ENCODE results near the gene COPS7A. TPM values are rescaled to one million over a fixed set of nuclear protein-coding genes. Genes with fewer than 3 reads are reported as not detected.

The COPS7A gene
- total and polyA plus RNA-seq, 9 of the 15 experiments (the other 6 are each of a cell fraction or from before 2014, with no cell fraction given), result 12.7 to 36.0 (median 24.3) TPM

- TF ChIP-seq RREB1 (CRISPR knock-in tag; IDR thresholded peaks at IDR 0.05) (no peak; the same call in 1 of the 2 replicates), CREB3L1 (IDR thresholded peaks at IDR 0.05; ENCODE audit: borderline replicate concordance, low read depth) (peak; percentile 44; the same call in 1 of the 2 replicates), POLR2H (tag; IDR thresholded peaks at IDR 0.05; ENCODE audit: low read depth) (peak; percentile 75), RNF219 (CRISPR knock-in tag; IDR thresholded peaks at IDR 0.05) (no peak), SMAD4 (CRISPR knock-in tag; conservative IDR thresholded peaks at IDR 0.05) (no peak), ZNF589 (CRISPR knock-in tag; IDR thresholded peaks at IDR 0.05; ENCODE audit: low read depth) (no peak), ZNF512 (tag; IDR thresholded peaks at IDR 0.05) (no peak)
- TF ChIP-seq, protein P1, sequence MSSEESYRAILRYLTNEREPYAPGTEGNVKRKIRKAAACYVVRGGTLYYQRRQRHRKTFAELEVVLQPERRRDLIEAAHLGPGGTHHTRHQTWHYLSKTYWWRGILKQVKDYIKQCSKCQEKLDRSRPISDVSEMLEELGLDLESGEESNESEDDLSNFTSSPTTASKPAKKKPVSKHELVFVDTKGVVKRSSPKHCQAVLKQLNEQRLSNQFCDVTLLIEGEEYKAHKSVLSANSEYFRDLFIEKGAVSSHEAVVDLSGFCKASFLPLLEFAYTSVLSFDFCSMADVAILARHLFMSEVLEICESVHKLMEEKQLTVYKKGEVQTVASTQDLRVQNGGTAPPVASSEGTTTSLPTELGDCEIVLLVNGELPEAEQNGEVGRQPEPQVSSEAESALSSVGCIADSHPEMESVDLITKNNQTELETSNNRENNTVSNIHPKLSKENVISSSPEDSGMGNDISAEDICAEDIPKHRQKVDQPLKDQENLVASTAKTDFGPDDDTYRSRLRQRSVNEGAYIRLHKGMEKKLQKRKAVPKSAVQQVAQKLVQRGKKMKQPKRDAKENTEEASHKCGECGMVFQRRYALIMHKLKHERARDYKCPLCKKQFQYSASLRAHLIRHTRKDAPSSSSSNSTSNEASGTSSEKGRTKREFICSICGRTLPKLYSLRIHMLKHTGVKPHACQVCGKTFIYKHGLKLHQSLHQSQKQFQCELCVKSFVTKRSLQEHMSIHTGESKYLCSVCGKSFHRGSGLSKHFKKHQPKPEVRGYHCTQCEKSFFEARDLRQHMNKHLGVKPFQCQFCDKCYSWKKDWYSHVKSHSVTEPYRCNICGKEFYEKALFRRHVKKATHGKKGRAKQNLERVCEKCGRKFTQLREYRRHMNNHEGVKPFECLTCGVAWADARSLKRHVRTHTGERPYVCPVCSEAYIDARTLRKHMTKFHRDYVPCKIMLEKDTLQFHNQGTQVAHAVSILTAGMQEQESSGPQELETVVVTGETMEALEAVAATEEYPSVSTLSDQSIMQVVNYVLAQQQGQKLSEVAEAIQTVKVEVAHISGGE (CRISPR knock-in tag; IDR thresholded peaks at IDR 0.05), result peak; percentile 26 to 83 (median 73); a peak in 4 of 6 replicates
Measured at GRCh38 chr12:6752921-6753771, 29.3 kb downstream of the COPS7A start, which contains the start of gene MLF2 (continued).

Measured in K562 (cell line).